HG02885 (cell line): ENCODE measurements around the gene OTOS.

Experiments
- ATAC-seq: cut with Tn5 transposase; IDR thresholded peaks from one replicate; pipeline ENCODE4 v1.9.1; 2021; ENCODE audit warnings: mild to moderate bottlenecking; ENCODE audit not compliant: unreplicated experiment, poor library complexity

The OTOS gene

DNA sequence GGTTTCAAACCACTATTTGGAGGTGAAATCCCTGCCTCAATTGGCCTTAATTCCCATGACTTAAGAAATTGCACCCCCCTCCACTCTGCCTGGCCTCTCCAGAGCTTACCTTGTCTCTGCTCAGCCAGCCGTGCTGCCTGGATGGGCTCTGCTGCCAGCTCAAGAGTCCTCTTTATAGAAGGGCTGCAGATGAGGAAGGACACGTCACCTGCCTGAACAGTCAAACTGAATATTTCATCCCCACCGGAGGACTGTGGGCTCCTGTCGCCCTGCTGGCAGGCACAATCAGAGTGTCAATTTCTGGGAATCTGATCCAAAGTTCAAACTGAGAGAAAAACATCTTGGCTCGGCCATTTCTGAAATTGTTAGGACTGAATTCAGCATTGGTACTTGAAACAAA, at the start of gene OTOS:
Gene OTOS, minus strand, starts transcription at position 148 of the 400 bp plus-strand sequence. CDS start 332 bp downstream, outside the sequence.
- no peak for ATAC-seq

DNA sequence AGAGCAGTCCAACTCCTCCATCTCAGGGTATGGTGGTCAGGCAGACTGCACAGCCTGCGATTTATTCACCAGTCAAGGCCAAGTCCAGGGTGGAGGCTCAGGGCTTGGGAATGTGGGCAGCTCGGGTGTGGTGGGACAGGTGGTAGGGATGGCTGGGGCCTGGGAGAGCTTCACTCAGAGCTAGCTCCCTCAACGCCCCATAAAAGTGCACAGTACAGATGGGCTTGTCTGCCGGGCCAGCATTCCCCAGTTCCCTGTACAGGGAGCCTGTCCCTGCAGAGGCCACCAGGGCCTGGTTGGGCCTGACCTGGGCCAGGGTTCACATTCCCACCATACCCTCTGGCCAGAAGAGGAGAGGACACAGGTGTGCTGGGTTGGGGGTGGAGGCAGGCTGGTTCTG, 49.2 kb upstream of the OTOS start:
- no peak for ATAC-seq

DNA sequence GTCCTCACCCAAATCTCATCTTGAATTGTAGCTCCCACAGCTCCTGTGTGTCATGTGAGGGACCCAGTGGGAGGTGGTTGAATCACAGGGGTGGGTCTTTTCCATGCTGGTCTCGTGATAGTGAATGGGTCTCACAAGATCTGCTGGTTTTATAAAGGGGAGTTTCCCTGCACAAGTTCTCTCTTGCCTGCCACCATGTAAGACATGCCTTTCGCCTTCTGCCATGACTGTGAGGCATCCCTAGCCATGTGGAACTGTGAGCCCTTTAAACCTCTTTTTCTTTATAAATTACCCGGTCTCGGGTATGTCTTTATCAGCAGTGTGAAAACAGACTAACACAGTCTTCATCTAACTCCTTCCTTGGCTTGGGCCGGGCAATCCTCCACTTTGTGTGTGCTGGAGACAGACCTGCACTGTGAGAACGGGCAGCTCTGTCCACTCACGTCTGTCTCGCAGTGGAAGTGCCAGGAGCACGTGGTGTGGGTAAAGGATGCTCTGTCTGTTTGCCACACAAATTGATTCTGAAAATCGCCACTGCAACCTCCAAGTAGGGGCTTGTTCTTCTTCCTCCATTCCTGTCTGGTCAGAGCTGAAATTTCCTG, 47.6 kb upstream of the OTOS start:
- ATAC-seq: no peak

DNA sequence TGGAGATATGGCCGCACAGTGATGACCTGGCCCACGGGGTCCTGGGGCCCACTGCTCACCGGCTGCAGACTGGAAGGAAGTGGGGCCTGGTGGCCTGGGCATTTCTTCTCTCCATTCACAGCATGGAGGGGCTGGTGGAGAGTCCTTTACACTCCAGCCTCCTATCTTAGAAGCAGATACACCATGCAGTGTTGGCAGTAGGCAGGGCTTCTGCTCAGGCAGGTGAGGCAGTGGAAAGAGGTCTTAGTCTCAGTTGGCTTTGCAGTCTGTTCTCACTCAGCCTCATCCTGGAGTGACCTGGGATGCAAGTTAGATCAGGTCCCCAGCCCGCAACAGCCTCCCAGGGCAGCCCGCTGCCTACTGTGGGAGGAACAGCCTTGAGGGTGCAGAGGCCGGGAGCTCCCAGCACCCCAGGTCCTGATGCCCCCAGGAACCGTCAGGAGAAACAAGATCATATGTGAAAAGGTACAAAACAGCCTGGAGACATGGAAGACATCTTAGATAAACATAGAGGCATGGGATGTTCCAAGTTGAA, 45.8 kb upstream of the OTOS start:
- no peak for ATAC-seq

DNA sequence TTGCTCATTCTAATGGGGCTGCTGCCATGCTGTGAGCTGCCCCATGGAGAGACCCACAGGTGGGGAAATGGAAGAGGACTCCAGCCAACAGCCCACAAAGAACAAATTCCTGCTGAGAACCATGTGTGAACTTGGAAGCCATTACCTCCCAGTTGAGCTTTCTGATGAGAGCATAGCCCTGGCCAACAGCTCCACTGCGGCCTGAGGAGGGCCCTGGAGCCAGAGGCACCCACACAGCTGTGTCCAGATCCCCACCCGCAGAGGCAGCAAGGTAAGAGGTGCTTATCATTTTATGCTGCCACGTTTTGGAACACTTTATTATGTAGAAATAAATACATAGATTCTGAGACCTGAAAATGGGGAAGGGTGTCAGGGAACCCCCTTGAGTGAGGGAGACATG, 44.2 kb upstream of the OTOS start:
- ATAC-seq: no peak

DNA sequence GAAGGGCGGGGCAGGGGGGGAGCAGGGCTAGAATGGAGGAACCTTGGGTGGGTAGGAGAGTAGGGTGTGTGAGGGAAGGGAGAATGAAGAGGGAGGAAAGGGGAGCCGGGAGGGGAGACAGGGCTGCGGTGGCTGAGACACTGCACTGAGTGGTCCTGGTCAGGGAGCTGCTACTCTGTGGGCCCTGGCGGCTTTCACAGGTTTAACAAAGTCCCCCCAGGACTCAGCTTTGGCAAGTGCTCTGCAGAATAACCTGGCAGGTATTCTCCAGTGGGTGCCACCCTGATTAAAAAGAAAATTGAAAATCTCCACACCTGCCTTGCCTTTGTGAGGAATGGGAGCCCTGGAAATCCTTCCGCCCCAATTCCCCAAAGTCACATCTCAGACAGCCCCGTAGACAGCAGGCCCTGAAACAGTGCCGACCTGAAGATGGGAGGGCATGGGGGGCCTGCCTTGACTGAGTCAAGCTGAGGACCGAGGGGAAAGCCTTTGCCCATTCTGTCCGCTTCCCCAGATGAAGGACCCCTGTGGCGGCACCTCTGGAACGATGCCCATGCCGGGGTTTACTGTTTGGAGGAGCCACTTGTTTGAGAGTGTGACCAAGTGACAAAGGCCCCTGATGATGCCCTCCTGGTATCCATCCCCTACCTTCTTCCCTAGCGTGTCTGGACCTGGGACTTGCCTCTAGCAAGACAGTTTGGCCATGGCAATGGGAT, 43.6 kb upstream of the OTOS start:
- no peak for ATAC-seq

DNA sequence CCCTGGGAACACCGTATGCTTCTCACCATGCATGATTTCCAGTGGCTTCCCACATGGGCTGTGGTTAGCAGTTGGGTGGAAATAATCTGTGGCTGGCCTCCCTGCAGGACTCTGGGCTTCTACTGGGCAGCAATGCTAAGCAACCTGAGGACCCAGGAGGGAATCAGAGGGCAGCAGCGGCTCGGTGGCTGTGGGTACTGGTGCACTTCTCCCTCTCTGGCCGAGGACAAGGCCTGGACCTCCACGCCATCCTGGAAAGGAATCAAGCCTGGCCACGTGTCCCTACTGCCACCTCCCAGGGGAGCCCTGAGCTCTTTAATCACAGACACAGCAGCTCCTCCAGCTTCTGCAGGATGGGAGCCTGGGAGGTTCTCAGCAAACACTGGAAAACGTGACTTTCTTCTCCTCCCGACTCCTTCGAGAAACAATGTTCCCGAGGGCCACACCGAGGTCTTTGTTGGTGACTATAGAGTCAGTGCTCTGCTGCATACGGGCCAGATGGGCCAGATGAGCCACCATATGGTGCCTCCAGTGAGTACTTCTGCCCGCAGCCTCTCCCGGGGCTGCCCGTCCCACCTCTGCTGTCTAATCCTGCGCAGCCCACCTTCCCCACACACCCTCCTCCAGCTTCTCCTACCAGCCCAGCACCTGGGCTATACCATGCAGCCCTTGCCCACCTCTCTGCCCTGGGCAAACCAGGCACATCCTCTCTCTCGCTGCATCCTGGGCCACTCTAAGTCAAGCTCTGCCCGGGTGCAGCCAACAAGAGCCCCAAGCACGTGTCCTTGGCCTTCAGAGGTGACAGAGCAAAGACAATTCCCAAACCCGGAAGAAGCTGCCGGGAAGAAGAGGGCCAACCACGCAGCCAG, 42.8 kb upstream of the OTOS start:
- ATAC-seq: no peak

DNA sequence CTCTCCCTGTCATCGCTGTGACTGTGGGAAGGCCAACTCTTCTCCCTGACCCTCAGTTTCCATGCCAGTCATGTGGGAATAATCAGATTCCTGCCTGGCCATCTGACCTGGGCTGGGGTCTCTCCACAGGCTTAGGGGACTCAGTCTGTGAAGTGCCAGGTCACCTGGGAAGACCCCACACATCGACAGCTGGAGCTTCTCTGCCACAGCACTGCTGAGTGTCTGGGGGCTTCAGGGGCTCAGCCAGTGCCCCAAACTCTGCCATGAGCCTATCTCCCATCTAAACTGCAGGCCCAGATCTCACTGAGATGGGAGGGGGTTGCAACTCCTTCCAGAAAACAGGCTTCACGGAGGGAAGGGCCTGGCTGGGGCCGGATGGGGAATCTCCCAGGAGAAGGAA, 42.0 kb upstream of the OTOS start:
- ATAC-seq: no peak

DNA sequence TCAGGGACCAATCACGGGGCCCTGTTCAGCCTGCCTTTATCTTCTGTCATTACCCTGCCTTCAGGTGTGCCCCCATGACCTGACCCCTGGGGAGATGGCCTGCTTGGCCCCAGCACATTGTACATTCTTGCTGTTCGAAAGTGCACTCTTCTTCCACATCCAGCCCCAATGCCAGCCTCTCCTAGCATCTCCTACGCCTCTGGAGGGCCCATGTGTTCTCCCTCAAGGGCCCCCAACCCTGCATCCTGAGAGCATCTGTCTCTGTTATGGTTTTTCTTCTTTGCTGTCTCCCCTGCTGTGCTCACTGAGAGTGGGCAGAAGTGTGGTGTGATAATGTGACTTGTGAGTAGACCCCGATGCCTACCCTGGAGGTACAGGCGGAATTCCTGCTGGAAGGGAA, 41.5 kb upstream of the OTOS start:
- no peak for ATAC-seq

DNA sequence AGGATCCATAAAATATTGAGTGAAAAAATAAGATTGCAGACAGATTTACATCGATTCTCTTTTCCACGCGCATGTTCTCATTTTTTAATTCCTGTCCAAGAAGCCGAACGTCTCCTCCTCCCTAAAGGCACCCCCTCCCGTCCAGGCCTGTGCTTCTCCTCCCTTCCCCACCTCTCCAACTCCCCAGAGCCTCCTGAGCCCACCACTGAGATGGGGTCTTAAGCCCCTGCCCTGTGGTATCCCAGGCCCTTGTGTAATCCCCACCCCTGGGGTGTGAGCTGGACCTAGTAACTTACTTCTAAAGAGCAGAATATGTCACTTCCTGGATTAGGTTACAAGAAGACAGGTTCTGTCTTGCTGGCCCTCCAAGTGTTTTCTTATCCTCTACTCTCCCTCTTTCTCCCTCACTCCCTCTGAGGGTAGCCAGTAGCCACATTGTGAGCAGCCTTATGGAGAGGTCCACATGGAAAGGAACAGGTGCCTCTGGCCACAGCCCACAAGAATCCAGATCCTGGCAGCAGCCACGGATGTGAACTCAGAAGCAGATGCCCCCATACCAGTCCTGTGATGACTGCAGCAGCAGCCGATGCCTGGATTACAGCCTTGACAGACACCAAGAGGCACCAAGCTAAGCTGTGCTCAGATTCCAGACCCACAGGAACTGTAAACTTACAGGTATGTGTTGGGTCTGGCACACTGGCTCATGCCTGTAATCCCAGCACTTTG, 39.6 kb upstream of the OTOS start:
- ATAC-seq: no peak

DNA sequence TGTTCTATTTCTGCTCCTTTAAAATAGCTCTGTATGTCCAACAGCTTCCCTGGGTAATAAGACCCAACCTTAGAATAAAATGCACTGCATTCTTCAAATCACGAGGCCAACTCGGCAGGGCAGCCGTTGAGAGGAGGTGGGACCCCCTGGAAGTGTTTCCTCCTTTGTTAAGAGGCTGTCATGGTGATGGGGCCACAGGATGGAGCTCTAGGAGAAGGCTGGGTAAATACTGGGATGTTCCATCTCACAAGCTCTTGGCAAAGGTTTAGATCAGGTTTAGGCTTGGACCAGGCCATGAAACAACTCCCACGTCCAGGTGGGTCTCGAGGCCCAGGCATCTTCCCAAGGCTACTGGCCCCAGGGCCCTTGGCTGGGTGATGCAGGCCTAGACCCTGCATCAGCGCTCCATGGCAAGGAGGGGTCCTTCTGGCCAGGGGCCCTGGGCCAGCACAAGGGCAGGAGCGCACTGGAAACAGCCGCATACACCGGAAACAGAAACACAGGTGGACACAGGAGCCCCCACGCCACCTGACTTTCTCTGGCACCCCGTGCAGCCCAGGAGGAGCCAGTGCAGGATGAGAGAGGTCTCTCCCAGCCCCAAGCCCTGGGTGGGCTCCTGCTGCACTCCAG, 38.8 kb upstream of the OTOS start:
- no peak for ATAC-seq

DNA sequence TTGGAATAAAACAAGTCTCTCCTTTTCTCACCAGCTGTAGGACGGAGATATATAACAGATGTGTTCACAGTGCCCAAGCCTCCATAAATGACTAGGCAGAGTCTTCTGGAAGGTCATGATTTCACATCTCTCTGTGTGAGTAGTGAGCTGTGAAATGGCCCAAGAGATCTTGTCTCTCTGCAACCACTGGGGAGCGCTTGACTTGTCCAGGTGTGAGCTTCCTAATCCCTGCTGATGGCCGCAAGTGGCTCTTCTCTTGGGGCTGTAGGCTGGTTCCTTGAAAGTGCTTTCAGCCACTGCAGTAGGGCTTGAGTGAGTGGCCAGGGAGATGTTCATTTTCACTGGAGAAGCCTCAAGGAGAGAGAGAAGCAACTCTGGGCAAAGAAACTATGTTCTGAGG, 38.1 kb upstream of the OTOS start:
- ATAC-seq: no peak

DNA sequence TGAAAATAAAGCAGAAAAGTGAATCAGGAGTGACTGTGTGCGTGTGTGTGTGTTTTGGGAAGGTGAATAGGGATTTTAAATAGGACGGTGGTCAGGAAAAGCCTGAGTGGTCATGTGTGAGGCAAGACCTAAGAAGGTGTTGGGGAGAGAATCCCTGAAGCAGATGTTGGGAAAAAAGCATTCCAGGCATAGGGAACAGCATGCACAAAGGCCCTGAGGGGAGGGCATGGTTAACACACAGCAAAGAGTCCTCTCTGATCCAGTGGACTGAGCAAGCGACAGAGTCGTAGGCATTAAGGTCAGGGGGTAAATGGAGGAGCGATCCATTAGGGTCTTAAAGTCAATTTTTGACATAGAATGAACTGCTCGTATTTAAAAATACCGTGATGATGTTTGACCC, 34.0 kb upstream of the OTOS start:
- no peak for ATAC-seq

DNA sequence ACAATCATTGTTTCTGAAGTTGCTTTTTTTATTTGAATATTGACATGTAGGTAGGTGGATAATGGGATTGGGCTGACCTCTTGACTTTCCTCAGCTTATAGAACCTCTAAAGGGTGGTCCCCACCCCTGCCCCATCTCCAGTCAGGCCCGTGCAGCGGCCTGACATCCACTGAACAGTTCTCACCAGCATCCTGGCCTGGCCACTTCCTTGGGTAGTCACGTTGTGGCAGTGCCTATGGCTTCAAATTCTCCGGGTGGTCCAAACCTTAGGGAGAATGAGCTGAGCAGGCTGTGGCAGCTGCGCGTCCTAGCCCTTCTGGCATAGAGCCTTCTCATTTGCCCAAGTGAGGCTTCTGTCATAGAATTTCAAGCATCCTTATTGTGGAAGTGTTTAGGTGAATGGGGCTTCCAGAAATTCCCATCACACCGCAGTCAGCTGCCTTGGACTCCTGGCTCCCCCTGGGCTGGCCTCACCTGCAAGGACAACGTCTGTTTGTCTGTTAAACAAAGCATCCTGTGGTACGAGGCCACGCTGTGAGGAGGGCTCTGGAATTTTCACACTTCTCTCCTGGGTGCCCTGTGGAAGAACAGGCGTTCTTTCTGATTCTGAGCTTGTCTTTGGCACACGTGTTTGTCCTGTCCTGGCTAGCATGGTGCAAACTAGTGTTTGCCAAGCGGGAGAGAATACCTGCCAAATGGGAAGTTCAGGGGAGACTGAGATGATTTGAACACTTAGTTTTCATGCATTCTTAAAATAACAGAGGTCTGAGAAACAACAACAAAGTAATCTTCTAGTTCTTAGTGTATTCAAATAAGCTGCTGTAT, 31.8 kb upstream of the OTOS start:
- no peak for ATAC-seq

DNA sequence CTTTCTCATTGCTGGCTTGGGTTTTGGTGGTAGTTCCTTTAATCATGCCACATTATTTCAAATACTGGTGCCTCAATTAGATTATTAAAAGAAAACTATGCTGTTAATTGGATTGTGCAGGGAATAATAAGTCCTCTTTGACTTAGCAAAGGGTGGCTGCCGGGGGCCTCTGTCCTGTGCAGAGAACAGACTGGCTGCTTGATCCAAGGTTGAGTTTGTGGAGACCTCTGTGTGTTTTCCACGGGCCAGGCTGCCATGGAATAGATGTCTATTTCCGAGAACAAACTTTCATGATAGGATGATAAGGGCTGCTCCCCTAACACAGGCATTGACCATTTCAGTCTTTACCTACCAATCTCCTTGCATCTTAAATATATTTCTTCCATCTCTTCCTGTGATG, 30.4 kb upstream of the OTOS start:
- ATAC-seq: no peak

DNA sequence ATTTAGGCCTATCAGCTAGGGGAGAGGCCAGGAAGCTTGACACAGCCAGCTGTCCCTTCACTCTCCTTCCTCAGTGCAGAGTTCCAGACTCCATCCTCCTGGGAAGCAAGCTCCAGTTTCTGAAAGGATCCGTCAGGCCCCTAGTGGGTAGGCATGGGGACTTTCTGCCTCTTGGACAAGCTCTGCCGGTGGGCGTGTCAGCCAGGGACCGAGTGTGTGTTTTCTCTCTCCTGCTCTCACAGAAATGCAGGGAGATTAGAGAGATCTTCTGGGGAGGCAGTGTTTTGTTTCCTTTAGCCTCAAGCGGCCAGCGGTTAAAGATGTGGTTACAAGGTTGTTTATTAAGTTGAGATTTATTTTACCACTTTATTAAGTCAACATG, 29.9 kb upstream of the OTOS start:
- no peak for ATAC-seq

DNA sequence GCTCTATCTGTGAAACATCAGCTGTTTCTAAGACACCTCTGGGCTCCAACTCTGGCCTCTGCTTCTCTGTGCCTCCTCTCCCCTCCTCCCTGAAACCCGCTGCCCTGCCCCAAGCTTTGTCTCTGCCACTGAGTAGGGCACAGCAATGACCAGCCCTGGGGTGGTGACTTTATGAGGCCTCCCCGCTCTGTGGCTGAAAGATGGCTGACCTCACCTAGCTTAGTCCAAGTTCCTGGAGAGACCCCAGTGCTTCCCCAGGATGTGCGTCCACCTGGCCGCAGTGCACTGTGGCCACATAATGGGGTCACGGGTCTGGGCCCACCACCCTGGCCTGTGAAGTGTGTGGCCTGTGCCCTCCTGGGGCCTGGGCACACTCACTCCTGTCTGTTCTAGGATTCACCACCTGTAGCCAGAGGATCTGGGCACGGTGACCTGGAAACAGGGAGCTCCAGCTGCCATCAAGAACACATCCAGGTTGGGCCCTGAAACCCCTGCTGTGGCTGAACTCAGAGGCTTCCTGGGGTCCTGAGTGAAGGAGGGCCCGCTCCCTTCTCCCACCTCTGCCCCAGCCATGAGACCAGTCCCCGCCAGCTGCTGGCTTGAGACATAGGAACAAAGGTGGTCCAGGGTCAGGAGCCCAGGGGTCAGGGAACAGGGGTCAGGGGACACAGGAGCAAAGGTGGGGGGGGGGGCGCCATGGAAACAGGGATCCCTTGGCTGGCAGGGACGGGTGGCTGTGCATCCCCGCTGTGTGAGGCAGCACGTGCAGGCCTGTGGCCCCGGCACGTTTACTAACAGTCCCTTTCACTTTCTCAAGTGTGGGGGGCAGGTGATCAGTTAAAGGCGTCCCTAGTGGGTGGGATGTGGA, 29.3 kb upstream of the OTOS start:
- no peak for ATAC-seq
